Measurements from ENCODE around the gene PIK3CB.
"Not testable (repeated sequence)": the region's sequence is repeated elsewhere in the genome, so short reads cannot be mapped to it uniquely, and the experiment has no call there.

PIK3CB gene

GRCh38 chr3:138691351-138691750 lies 143.4 kb downstream of the PIK3CB start:
- Histone ChIP-seq H3K4me1 (ENCODE audit: control insufficient read depth, insufficient read depth, low read length) (peaks cover 25% of the 10 kb centered on the region), H3K4me3 (ENCODE audit: low read length) (no peak overlapping the region), H3K27me3 (ENCODE audit: control insufficient read depth, insufficient read depth, low read length) (no peaks in the 10 kb centered on the region), H3K36me3 (ENCODE audit: insufficient read depth, low read length) (no peaks in the 10 kb centered on the region), H3K9me3 (replicated peaks; ENCODE audit: low read length) (no peaks in the 10 kb centered on the region), H3K4me2 (ENCODE audit: low read length) (no peak overlapping the region), H3K9ac (ENCODE audit: low read depth, low read length) (no peak overlapping the region)

- Histone ChIP-seq H3K36me3 (ENCODE audit: insufficient read depth, low read length) (peaks cover 2% of the 10 kb centered on the region), H3K9me3 (replicated peaks; ENCODE audit: low read length) (no peaks in the 10 kb centered on the region), H3K4me2 (ENCODE audit: low read length) (no peak overlapping the region), H3K27me3 (ENCODE audit: control insufficient read depth, insufficient read depth, low read length) (no peaks in the 10 kb centered on the region), H3K4me3 (ENCODE audit: low read length) (no peak overlapping the region), H3K4me1 (ENCODE audit: control insufficient read depth, insufficient read depth, low read length) (peaks cover 24% of the 10 kb centered on the region), H3K9ac (ENCODE audit: low read depth, low read length) (no peak overlapping the region)
Observed at GRCh38 chr3:138690036-138690435, 144.7 kb downstream of the PIK3CB start.

DNA sequence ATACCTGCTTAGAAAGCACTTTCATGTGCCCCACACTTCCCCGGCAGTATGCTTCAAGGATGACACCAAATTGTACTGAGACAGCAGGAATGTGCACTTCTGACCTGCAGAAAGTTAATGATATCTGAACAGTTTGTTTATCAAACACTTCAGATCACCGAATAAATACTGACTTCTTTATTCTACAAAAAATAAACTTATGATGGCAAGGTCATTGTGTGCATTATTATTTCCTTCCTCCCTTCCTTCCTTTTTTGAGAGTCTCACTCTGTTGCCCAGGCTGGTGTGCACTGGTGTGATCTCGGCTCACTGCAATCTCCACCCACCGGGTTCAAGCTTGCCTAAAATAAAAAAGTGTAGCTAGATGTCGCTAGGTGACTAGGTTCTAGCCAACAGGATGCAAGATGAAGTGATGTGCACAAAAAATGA lies 145.8 kb downstream of the PIK3CB start:
- no peak overlapping the region for H3K4me3 ChIP-seq (ENCODE audit: low read length)
- no peak overlapping the region for H3K9ac ChIP-seq (ENCODE audit: low read depth, low read length)
- H3K4me2 ChIP-seq (ENCODE audit: low read length), result no peak overlapping the region
- H3K9me3 ChIP-seq (replicated peaks; ENCODE audit: low read length), result no peaks in the 10 kb centered on the region
- peaks cover 2% of the 10 kb centered on the region for H3K36me3 ChIP-seq (ENCODE audit: insufficient read depth, low read length)
- H3K4me1 ChIP-seq (ENCODE audit: control insufficient read depth, insufficient read depth, low read length), result peaks cover 14% of the 10 kb centered on the region
- H3K27me3 ChIP-seq (ENCODE audit: control insufficient read depth, insufficient read depth, low read length), result no peaks in the 10 kb centered on the region

GRCh38 chr3:138687236-138687635 lies 147.5 kb downstream of the PIK3CB start:
- Histone ChIP-seq H3K4me1 (ENCODE audit: control insufficient read depth, insufficient read depth, low read length) (peaks cover 13% of the 10 kb centered on the region), H3K9me3 (replicated peaks; ENCODE audit: low read length) (no peaks in the 10 kb centered on the region), H3K4me3 (ENCODE audit: low read length) (no peak overlapping the region), H3K9ac (ENCODE audit: low read depth, low read length) (peak overlapping the region; percentile 26), H3K4me2 (ENCODE audit: low read length) (peak overlapping the region; percentile 26), H3K27me3 (ENCODE audit: control insufficient read depth, insufficient read depth, low read length) (no peaks in the 10 kb centered on the region), H3K36me3 (ENCODE audit: insufficient read depth, low read length) (peaks cover 2% of the 10 kb centered on the region)

GRCh38 chr3:138686771-138687221 lies 147.9 kb downstream of the PIK3CB start:
- H3K36me3 ChIP-seq (ENCODE audit: insufficient read depth, low read length), result peaks cover 2% of the 10 kb centered on the region
- peaks cover 13% of the 10 kb centered on the region for H3K4me1 ChIP-seq (ENCODE audit: control insufficient read depth, insufficient read depth, low read length)
- no peaks in the 10 kb centered on the region for H3K9me3 ChIP-seq (replicated peaks; ENCODE audit: low read length)

DNA sequence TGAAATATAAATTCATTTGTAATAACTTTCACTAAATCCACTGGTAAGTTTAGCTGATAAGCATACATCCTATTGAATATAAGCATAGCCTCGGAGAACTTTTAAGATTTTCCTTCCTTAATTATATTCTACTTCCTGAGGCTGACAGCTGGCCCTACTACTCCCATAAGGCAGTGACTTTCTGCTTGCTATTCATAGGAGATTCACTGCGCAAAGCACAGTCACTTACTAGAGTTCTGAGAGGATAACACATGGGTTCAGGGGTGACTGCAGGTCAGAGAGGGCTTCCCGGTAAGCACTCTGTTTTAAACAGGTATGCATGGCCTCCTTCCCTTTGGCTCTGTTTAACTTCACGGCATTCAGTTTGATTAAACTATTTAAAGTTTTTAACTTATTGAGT lies 150.3 kb downstream of the PIK3CB start:
- Histone ChIP-seq H3K27me3 (ENCODE audit: control insufficient read depth, insufficient read depth, low read length) (no peaks in the 10 kb centered on the region), H3K36me3 (ENCODE audit: insufficient read depth, low read length) (peaks cover 2% of the 10 kb centered on the region), H3K4me1 (ENCODE audit: control insufficient read depth, insufficient read depth, low read length) (peaks cover 13% of the 10 kb centered on the region)

More at GRCh38 chr3:138686771-138687221, 147.9 kb downstream of the PIK3CB start:
- Histone ChIP-seq H3K9ac (ENCODE audit: low read depth, low read length) (peak overlapping the region; percentile 26), H3K4me2 (ENCODE audit: low read length) (peak overlapping the region; percentile 26), H3K27me3 (ENCODE audit: control insufficient read depth, insufficient read depth, low read length) (no peaks in the 10 kb centered on the region), H3K4me3 (ENCODE audit: low read length) (peak overlapping the region; percentile 0)

GRCh38 chr3:138682648-138683047 lies 152.1 kb downstream of the PIK3CB start:
- H3K4me3 ChIP-seq (ENCODE audit: low read length), result no peak overlapping the region
- no peaks in the 10 kb centered on the region for H3K9me3 ChIP-seq (replicated peaks; ENCODE audit: low read length)
- H3K4me1 ChIP-seq (ENCODE audit: control insufficient read depth, insufficient read depth, low read length), result peaks cover 13% of the 10 kb centered on the region
- no peaks in the 10 kb centered on the region for H3K27me3 ChIP-seq (ENCODE audit: control insufficient read depth, insufficient read depth, low read length)
- H3K4me2 ChIP-seq (ENCODE audit: low read length), result no peak overlapping the region
- no peak overlapping the region for H3K9ac ChIP-seq (ENCODE audit: low read depth, low read length)
- H3K36me3 ChIP-seq (ENCODE audit: insufficient read depth, low read length), result peaks cover 5% of the 10 kb centered on the region

More for the DNA sequence above, 150.3 kb downstream of the PIK3CB start:
- Histone ChIP-seq H3K4me2 (ENCODE audit: low read length) (no peak overlapping the region), H3K9me3 (replicated peaks; ENCODE audit: low read length) (no peaks in the 10 kb centered on the region), H3K4me3 (ENCODE audit: low read length) (no peak overlapping the region), H3K9ac (ENCODE audit: low read depth, low read length) (no peak overlapping the region)

DNA sequence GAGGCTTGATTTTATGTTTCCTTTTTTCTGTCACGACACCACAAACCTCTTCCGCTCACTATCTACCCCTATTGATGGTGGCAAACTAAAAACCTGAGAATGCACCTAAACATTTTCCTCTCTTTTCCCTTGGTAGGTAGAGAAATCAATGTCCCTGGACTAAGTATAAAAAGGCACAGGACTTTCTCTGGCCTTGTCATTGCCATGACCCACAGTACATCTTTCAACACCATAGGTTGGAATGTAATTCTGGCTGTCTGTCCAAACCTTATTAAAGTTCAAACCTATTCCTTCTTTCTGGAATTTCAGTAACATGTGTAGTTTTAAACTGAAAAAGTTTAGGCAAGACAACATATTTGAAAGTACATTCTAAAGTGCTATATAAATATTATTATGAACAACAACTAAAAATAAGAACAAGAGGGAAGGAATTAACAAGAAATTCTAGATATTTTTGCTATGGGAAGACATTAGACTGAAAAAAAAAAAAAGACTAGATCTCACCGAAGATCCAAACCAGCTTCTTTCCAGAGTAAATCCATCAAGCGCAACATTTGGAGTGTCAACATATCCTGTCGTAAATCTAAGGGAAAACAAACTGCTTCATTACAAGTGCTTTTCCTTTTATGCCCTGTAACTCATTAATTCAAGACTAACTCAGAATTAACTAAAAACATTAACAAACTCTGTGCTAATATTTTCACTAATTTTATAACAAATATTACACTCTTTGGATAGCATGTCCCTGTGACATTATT lies 153.1 kb downstream of the PIK3CB start:
- Histone ChIP-seq H3K36me3 (ENCODE audit: insufficient read depth, low read length) (peaks cover 12% of the 10 kb centered on the region), H3K4me2 (ENCODE audit: low read length) (no peak overlapping the region), H3K4me1 (ENCODE audit: control insufficient read depth, insufficient read depth, low read length) (peaks cover 4% of the 10 kb centered on the region), H3K9ac (ENCODE audit: low read depth, low read length) (no peak overlapping the region), H3K9me3 (replicated peaks; ENCODE audit: low read length) (peaks cover under 1% of the 10 kb centered on the region), H3K4me3 (ENCODE audit: low read length) (no peak overlapping the region), H3K27me3 (ENCODE audit: control insufficient read depth, insufficient read depth, low read length) (no peaks in the 10 kb centered on the region)

GRCh38 chr3:138680974-138681373 lies 153.8 kb downstream of the PIK3CB start:
- not testable (repeated sequence) for H3K4me3 ChIP-seq (ENCODE audit: low read length); H3K4me2 ChIP-seq (ENCODE audit: low read length); H3K9me3 ChIP-seq (replicated peaks; ENCODE audit: low read length); H3K9ac ChIP-seq (ENCODE audit: low read depth, low read length); H3K4me1 ChIP-seq (ENCODE audit: control insufficient read depth, insufficient read depth, low read length); H3K27me3 ChIP-seq (ENCODE audit: control insufficient read depth, insufficient read depth, low read length)
- peaks cover 17% of the 10 kb centered on the region for H3K36me3 ChIP-seq (ENCODE audit: insufficient read depth, low read length)

DNA sequence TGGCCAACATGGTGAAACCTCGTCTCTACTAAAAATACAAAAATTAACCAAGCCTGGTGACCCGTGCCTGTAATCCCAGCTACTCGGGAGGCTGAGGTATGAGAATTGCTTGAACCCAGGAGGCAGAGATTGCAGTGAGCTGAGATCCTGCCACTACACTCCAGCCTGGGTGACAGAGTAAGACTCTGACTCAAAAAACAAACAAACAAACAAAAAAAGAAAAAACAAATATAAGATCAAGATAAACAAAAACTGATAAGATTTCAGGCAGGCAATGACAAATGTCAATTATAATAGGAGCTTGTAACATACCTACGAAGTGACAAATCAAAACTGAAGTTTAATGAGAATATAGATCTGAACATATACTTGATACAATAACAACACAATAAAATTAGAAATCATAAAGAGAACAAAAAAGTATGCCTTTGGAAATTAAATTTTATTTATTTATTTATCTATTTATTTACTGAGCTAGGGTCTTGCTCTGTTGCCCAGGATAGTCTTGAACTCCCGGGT lies 155.8 kb downstream of the PIK3CB start:
- Histone ChIP-seq H3K4me1 (ENCODE audit: control insufficient read depth, insufficient read depth, low read length) (no peaks in the 10 kb centered on the region), H3K36me3 (ENCODE audit: insufficient read depth, low read length) (peaks cover 20% of the 10 kb centered on the region), H3K9me3 (replicated peaks; ENCODE audit: low read length) (peaks cover 5% of the 10 kb centered on the region), H3K4me3 (ENCODE audit: low read length) (no peak overlapping the region), H3K27me3 (ENCODE audit: control insufficient read depth, insufficient read depth, low read length) (no peaks in the 10 kb centered on the region), H3K4me2 (ENCODE audit: low read length) (no peak overlapping the region), H3K9ac (ENCODE audit: low read depth, low read length) (no peak overlapping the region)

GRCh38 chr3:138678086-138678485 lies 156.6 kb downstream of the PIK3CB start:
- H3K36me3 ChIP-seq (ENCODE audit: insufficient read depth, low read length), result peaks cover 21% of the 10 kb centered on the region
- H3K4me2 ChIP-seq (ENCODE audit: low read length), result no peak overlapping the region
- H3K9ac ChIP-seq (ENCODE audit: low read depth, low read length), result no peak overlapping the region
- H3K27me3 ChIP-seq (ENCODE audit: control insufficient read depth, insufficient read depth, low read length), result no peaks in the 10 kb centered on the region
- H3K9me3 ChIP-seq (replicated peaks; ENCODE audit: low read length), result peaks cover 5% of the 10 kb centered on the region
- no peaks in the 10 kb centered on the region for H3K4me1 ChIP-seq (ENCODE audit: control insufficient read depth, insufficient read depth, low read length)
- H3K4me3 ChIP-seq (ENCODE audit: low read length), result no peak overlapping the region

DNA sequence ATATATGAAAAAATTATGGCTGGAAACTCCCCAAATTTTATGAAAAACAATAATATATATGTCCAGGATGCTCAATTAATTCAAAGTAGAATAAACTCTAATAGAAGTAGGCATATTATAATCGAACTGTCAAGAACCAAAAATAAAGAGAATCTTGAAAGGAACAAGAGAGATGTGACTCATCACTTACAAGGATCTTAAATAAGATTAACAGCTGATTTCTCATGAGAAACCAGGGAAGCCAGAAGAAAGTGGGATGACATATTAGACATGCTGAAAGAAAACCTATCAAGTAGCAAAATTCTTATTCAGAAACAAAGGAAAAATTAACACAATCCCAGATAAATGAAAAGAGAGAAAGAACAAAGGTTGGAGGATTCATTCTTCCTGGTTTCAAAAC lies 159.3 kb downstream of the PIK3CB start:
- peaks cover 21% of the 10 kb centered on the region for H3K36me3 ChIP-seq (ENCODE audit: insufficient read depth, low read length)
- peaks cover 5% of the 10 kb centered on the region for H3K9me3 ChIP-seq (replicated peaks; ENCODE audit: low read length)
- no peaks in the 10 kb centered on the region for H3K4me1 ChIP-seq (ENCODE audit: control insufficient read depth, insufficient read depth, low read length)
- no peaks in the 10 kb centered on the region for H3K27me3 ChIP-seq (ENCODE audit: control insufficient read depth, insufficient read depth, low read length)
- no peak overlapping the region for H3K9ac ChIP-seq (ENCODE audit: low read depth, low read length)
- H3K4me2 ChIP-seq (ENCODE audit: low read length), result no peak overlapping the region
- H3K4me3 ChIP-seq (ENCODE audit: low read length), result no peak overlapping the region

Data from skeletal muscle satellite cell (primary cell).